Suprapubic skin (tissue), 4 donors: ENCODE results near the gene C2orf49.

Experiments
- CTCF ChIP-seq, 2 donors: fragments of 200-600 bp in 1 of 2; fragments of 450-650 bp in 1 of 2; sonication (generic) in 1 of 2; IDR thresholded peaks; one replicate each; pipeline ENCODE4 v1.5.1; 2016 to 2019; ENCODE audit warnings: antibody characterized with exemption in 2 of 2, mild to moderate bottlenecking in 1 of 2, moderate library complexity in 1 of 2
- EP300 ChIP-seq: sonication (generic); formaldehyde crosslinking; IDR thresholded peaks from one replicate; pipeline ENCODE4 v1.6.1; 2017; ENCODE audit warnings: antibody characterized with exemption
- POLR2A ChIP-seq, 2 donors: fragments of 450-650 bp; IDR thresholded peaks; one replicate each; pipeline ENCODE4 v1.6.1; 2017; ENCODE audit warnings: antibody characterized with exemption in 2 of 2, mild to moderate bottlenecking in 2 of 2, moderate library complexity in 2 of 2
- POLR2AphosphoS5 ChIP-seq, 3 donors: sonication (generic); formaldehyde crosslinking; IDR thresholded peaks; one replicate each; pipeline ENCODE4 v1.6.1; 2017; ENCODE audit warnings: antibody characterized with exemption in 3 of 3

- TF ChIP-seq CTCF (IDR thresholded peaks at IDR 0.05) (no peak), EP300 (no peak), POLR2A (IDR thresholded peaks at IDR 0.05) (no peak), POLR2AphosphoS5 (IDR thresholded peaks at IDR 0.05) (no peak)
Observed at GRCh38 chr2:105368759-105369408, 31.5 kb downstream of the C2orf49 start.
